Coronary artery (tissue), 2 donors: Measurements from ENCODE around the gene RNU7-1.

Experiments used
- DNase-seq: peaks from one replicate; pipeline ENCODE4 v3.0.0-alpha.2; 2017; ENCODE audit warnings: low spot score
- H3K27ac ChIP-seq, 2 donors: fragments of 200-600 bp; sonication (generic); one replicate each; pipeline ENCODE4 v1.5.1; 2016 to 2019
- H3K4me3 ChIP-seq: fragments of 200-600 bp; sonication (generic); 2 replicates; pipeline ENCODE4 v1.5.1; 2016; ENCODE audit warnings: mild to moderate bottlenecking, moderate library complexity
- CTCF ChIP-seq: fragments of 200-600 bp; sonication (generic); IDR thresholded peaks from one replicate; pipeline ENCODE4 v1.5.1; 2019; ENCODE audit warnings: antibody characterized with exemption

The RNU7-1 gene

GRCh38 chr12:6974180-6974579 is 30.6 kb downstream of the RNU7-1 start:
- DNase-seq: no peak
- Histone ChIP-seq H3K4me3 (no peak overlapping the region), H3K27ac (no peak overlapping the region)
- TF ChIP-seq CTCF: no peak

- H3K4me3 ChIP-seq: no peak overlapping the region
- H3K27ac ChIP-seq: no peak overlapping the region
- no peak for TF ChIP-seq CTCF
- DNase-seq: no peak
Observed at GRCh38 chr12:6975297-6976032, 31.8 kb downstream of the RNU7-1 start.

DNA sequence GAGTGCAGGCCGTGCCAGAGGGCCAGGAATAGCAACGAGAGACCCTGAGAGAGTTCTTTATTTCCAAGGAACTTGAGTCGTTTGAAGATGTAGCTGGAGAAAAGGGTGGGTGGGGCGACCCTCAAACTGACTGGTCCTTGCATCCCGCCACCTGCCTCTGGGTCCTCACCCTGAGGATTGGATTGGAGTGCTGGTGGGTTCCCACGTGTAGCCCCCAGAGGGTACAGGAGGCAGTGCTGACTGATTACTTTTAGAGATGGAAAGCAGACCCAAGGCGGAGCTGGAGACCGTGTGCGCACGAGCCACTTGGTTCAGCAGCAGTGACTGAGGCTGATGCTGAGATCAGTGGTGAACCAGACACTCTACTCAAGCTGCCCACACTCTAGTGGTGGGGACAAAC is 34.0 kb downstream of the RNU7-1 start:
- DNase-seq: no peak
- H3K27ac ChIP-seq: no peak overlapping the region
- H3K4me3 ChIP-seq: no peak overlapping the region
- TF ChIP-seq CTCF: no peak

DNA sequence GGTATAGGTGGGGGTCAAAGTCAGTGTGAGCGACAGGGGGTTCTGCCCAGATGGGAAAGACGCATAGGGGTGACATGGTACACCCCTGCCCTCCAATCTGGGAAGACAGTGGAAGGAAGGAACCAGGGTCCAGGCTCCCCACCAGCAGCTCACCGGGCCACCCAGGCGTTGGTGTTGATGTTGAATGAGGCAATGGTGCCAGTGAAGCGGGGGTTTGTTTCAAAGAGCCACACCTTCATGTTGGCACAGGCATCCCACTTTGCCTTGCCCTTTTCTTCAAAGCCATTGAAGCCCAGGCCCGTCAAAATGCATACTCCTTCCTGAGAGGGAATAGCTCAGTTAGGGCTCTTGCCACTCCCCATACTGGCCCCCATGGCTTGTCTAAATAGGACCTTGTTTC is 34.6 kb downstream of the RNU7-1 start:
- DNase-seq: no peak
- H3K27ac ChIP-seq: no peak overlapping the region
- H3K4me3 ChIP-seq: no peak overlapping the region
- no peak for TF ChIP-seq CTCF

DNA sequence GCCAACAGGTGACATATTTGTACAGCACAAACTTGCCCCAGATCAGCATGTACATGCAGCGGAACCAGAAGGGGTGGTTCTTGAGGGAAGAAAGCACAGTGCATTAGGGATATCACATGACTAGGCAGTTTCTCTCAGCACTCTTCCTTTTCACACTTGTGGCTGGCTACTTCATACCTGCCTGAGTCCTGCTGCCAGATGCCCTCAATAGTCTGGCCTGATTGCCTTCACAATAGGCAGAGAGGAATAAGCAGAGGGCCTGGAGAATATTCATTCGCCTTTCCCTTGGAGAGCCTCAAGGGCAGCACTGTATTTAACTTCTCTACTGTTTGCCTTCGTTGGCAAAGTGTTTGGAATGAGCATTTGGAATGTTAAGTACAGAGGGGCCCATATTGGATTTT is 35.0 kb downstream of the RNU7-1 start:
- DNase-seq: no peak
- no peak overlapping the region for H3K27ac ChIP-seq
- H3K4me3 ChIP-seq: no peak overlapping the region
- no peak for TF ChIP-seq CTCF

- no peak for DNase-seq
- no peak for TF ChIP-seq CTCF
- no peak overlapping the region for H3K27ac ChIP-seq
- no peak overlapping the region for H3K4me3 ChIP-seq
Observed at GRCh38 chr12:6979021-6979420, 35.4 kb downstream of the RNU7-1 start.

GRCh38 chr12:6979453-6979852 is 35.8 kb downstream of the RNU7-1 start:
- no peak for TF ChIP-seq CTCF
- no peak overlapping the region for H3K27ac ChIP-seq
- H3K4me3 ChIP-seq: no peak overlapping the region
- DNase-seq: no peak
